Testis (tissue), 3 donors: ENCODE data around the gene EDIL3. TPM values are rescaled to one million over a fixed set of nuclear protein-coding genes. Genes with fewer than 3 reads are reported as not detected.

Experiments used
- DNase-seq: peaks from one replicate; pipeline ENCODE4 v3.0.0-alpha.2; 2019
- H3K27ac ChIP-seq, 2 donors: fragments of 200-600 bp; sonication (generic); one replicate each; pipeline ENCODE4 v1.5.1; 2019
- H3K27me3 ChIP-seq: fragments of 200-600 bp; sonication (generic); one replicate; pipeline ENCODE4 v1.5.1; 2019
- H3K36me3 ChIP-seq: fragments of 200-600 bp; sonication (generic); one replicate; pipeline ENCODE4 v1.5.1; 2017; ENCODE audit warnings: low read depth; ENCODE audit errors: missing control alignments
- H3K4me1 ChIP-seq: fragments of 200-600 bp; sonication (generic); one replicate; pipeline ENCODE4 v1.5.1; 2019
- H3K4me3 ChIP-seq, 2 donors: fragments of 200-600 bp; sonication (generic); one replicate each; pipeline ENCODE4 v1.5.1; 2017 to 2019
- H3K9me3 ChIP-seq: fragments of 200-600 bp; sonication (generic); one replicate; pipeline ENCODE4 v1.5.1; 2017
- CTCF ChIP-seq, 3 experiments: fragments of 450-650 bp in 2 of 3; fragments of 200-600 bp in 1 of 3; sonication (generic) in 1 of 3; IDR thresholded peaks; one replicate each; pipeline ENCODE4 v1.5.1; 2016 to 2019; ENCODE audit warnings: antibody characterized with exemption in 3 of 3, mild to moderate bottlenecking in 2 of 3, moderate library complexity in 1 of 3
- POLR2A ChIP-seq: fragments of 450-650 bp; IDR thresholded peaks from one replicate; pipeline ENCODE4 v1.6.1; 2017; ENCODE audit warnings: antibody characterized with exemption, mild to moderate bottlenecking, moderate library complexity
- WGBS, 2 donors: methylation state at CpG; one replicate each; pipeline ENCODE4 v1.1.5; 2018; 5-methylcytosine and 5-hydroxymethylcytosine counted together
- intact Hi-C: fragments of 100-400 bp; cut with DNase I; formaldehyde crosslinking; loops from one replicate; pipeline ENCODE4 v1.15.1; 2023; ENCODE audit warnings: low total_unique reads
- polyA plus RNA-seq: library from polyadenylated mRNA; stranded (reverse); fragments of 350-450 nt; fragmentation: Illumina TruSeq; extraction: RNeasy Lipid Tissue Mini Kit (QIAGEN cat#74804); gene quantifications from one replicate; pipeline ENCODE4 v1.2.3, GENCODE V29; 2014; ENCODE audit warnings: low read depth, low replicate concordance; ENCODE audit not compliant: insufficient read depth
- total RNA-seq, 2 donors: library from RNA; depleted of rRNA; stranded (reverse); fragments of >200 nt; gene quantifications; one replicate each; pipeline ENCODE4 v1.2.3, GENCODE V29; 2016

The EDIL3 gene
- total and polyA plus RNA-seq, 3 donors from 2014 or later = 3.4 to 8.6 (median 3.5) TPM

GRCh38 chr5:84218546-84218945, 166.1 kb downstream of the EDIL3 start:
- DNase-seq = no peak
- H3K36me3 ChIP-seq = no peaks in the 10 kb centered on the region
- H3K9me3 ChIP-seq = no peaks in the 10 kb centered on the region
- H3K4me3 ChIP-seq = no peak overlapping the region
- TF ChIP-seq CTCF (IDR thresholded peaks at IDR 0.05) (no peak), POLR2A (no peak)
- intact Hi-C loops = no loop called here
- no peaks in the 10 kb centered on the region for H3K27me3 ChIP-seq
- no peak overlapping the region for H3K27ac ChIP-seq
- 82 to 85% methylated on average over 5 of the region's 5 CpGs for WGBS, 2 donors
- H3K4me1 ChIP-seq = no peaks in the 10 kb centered on the region

DNA sequence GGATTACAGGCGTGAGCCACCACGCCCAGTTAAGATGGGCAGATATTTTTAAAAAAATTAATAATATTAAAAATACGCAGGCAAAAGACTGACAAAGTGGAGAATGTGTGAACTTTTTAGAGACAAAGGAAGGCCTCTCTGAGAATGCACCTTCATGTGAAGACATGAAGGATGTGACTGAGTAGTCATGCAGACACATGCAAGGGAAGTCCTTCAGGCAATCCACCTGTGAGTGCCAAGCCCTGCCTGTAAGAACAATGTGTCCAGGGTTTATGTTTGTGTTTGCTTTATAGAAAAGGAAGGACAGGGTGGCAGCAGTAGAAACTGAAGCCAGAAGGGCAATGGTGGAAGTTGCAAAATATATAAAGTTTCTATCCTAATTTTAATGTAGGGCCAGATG, 169.2 kb downstream of the EDIL3 start:
- no peak for TF ChIP-seq POLR2A
- no peak for TF ChIP-seq CTCF (IDR thresholded peaks at IDR 0.05)
- Histone ChIP-seq H3K36me3 (no peaks in the 10 kb centered on the region), H3K4me3 (no peak overlapping the region), H3K9me3 (no peaks in the 10 kb centered on the region), H3K27ac (no peak overlapping the region), H3K27me3 (no peaks in the 10 kb centered on the region), H3K4me1 (no peaks in the 10 kb centered on the region)
- 95 to 97% methylated on average over 3 of the region's 3 CpGs for WGBS, 2 donors
- intact Hi-C loops = no loop called here
- no peak for DNase-seq

DNA sequence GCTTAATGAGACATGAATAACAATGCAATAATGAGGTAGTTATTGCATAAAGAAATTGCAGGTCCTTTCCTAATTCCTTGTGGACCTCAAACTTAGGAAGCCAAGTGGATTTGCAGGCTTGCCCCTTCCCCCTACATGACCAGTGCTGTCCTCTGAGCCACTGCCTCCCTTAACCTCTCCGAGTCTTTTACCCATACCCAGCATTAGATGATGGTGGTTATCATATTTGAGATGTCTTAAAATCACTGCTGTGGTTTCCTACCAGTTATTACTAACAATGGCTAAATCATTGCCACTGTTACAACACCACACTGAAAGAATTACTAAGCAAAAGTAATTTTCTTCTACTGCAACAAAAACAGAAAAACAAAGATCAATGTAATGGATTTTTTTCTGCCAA, 170.8 kb downstream of the EDIL3 start:
- H3K4me1 ChIP-seq = no peaks in the 10 kb centered on the region
- TF ChIP-seq CTCF (IDR thresholded peaks at IDR 0.05) = no peak
- TF ChIP-seq POLR2A = no peak
- H3K36me3 ChIP-seq = no peaks in the 10 kb centered on the region
- WGBS, 2 donors = 72 to 94% methylated on average over 1 of the region's 1 CpG
- intact Hi-C loops = no loop called here
- H3K27ac ChIP-seq = no peak overlapping the region
- no peak for DNase-seq
- H3K9me3 ChIP-seq = no peaks in the 10 kb centered on the region
- H3K27me3 ChIP-seq = no peaks in the 10 kb centered on the region
- H3K4me3 ChIP-seq = no peak overlapping the region

DNA sequence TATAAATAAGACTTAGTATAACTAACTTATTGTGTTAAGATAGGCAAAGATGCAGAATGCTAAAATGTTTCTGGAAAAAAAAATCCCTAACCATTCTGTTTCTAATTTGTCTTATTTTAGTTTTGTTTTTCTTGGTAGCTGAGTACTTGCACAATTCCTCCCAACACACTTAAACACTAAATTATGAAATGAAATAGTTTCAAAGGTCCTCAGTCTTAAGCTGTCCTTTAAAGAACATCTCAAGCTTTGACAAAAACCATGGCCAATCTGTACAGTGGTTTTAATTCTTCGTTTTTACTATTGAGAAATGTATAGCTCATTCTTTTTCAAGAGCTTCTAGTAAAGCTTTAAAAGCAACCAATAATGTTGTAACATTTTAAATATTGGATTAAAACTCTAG, 171.5 kb downstream of the EDIL3 start:
- Histone ChIP-seq H3K4me1 (no peaks in the 10 kb centered on the region), H3K27me3 (no peaks in the 10 kb centered on the region), H3K36me3 (no peaks in the 10 kb centered on the region), H3K9me3 (no peaks in the 10 kb centered on the region), H3K4me3 (no peak overlapping the region), H3K27ac (no peak overlapping the region)
- WGBS, 2 donors = 70 to 74% methylated on average over 1 of the region's 1 CpG
- intact Hi-C loops = no loop called here
- no peak for DNase-seq
- TF ChIP-seq POLR2A (no peak), CTCF (IDR thresholded peaks at IDR 0.05) (no peak)

GRCh38 chr5:84204772-84205171, 179.9 kb downstream of the EDIL3 start:
- Histone ChIP-seq H3K4me1 (no peaks in the 10 kb centered on the region), H3K36me3 (no peaks in the 10 kb centered on the region), H3K9me3 (no peaks in the 10 kb centered on the region), H3K4me3 (no peak overlapping the region), H3K27me3 (no peaks in the 10 kb centered on the region), H3K27ac (no peak overlapping the region)
- no peak for DNase-seq
- WGBS, 2 donors = 77 to 79% methylated on average over 6 of the region's 6 CpGs
- intact Hi-C loops = no loop called here
- TF ChIP-seq POLR2A (no peak), CTCF (IDR thresholded peaks at IDR 0.05) (no peak)
